AG08395 (cell line): ENCODE data around the gene LRGUK.
"Not testable (repeated sequence)": the region's sequence is repeated elsewhere in the genome, so short reads cannot be mapped to it uniquely, and the experiment has no call there.

Source experiments
- DNase-seq: peaks from one replicate; pipeline ENCODE4 v3.0.0; 2012; ENCODE audit warnings: mixed read lengths, low spot score

The LRGUK gene, protein sequence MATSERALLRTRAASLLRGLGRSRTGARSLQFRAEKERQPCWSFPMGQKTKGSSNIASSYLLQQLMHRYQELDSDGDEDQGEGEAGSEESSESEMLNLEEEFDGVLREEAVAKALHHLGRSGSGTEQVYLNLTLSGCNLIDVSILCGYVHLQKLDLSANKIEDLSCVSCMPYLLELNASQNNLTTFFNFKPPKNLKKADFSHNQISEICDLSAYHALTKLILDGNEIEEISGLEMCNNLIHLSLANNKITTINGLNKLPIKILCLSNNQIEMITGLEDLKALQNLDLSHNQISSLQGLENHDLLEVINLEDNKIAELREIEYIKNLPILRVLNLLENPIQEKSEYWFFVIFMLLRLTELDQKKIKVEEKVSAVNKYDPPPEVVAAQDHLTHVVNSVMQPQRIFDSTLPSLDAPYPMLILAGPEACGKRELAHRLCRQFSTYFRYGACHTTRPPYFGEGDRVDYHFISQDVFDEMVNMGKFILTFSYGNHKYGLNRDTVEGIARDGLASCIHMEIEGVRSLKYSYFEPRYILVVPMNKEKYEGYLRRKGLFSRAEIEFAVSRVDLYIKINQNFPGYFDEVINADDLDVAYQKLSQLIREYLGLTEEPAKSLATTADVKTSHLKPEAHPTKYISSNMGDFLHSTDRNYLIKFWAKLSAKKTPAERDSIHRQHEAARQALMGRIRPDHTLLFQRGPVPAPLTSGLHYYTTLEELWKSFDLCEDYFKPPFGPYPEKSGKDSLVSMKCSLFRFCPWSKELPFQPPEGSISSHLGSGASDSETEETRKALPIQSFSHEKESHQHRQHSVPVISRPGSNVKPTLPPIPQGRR

DNA sequence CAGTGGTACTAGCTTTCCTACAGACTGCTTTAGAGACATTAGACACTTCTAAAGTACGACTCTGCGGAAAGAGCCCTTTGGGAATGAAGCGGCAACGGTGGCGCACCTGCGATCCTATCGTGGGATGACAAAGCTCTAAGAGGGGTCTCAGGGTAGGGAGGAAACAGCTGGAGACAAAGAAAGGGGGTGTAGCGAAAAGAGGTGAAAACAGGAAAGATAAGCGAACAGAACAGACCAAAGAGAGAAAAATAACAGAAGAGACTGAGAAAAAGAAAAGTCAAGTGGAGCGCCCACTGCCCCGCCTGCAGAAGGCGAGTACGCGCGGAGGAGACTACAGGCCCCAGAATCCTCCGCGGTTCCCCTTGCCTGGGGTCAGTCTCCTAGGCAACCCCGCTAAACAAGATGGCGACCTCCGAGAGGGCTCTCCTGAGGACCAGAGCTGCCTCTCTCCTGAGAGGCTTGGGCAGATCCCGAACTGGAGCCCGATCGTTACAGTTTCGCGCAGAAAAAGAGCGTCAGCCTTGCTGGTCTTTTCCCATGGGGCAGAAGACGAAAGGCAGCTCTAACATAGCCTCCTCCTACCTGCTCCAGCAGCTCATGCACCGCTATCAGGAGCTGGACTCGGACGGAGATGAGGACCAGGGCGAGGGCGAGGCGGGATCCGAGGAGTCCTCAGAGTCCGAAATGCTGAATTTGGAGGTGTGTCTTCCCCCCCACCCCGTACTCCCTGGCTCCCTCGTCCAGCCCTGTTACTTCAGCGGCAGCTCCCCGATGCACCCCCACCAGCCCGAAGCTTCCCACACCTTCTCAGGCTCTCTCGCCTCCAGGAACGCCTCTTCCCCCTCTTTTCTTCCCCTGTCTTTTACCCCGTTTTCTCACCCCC lies at the start of gene LRGUK:
LRGUK (plus strand) TSS at position 375 of the 883 bp plus-strand sequence; CDS start at position 403, 28 bp downstream.
- peak; percentile 93 for DNase-seq

DNA sequence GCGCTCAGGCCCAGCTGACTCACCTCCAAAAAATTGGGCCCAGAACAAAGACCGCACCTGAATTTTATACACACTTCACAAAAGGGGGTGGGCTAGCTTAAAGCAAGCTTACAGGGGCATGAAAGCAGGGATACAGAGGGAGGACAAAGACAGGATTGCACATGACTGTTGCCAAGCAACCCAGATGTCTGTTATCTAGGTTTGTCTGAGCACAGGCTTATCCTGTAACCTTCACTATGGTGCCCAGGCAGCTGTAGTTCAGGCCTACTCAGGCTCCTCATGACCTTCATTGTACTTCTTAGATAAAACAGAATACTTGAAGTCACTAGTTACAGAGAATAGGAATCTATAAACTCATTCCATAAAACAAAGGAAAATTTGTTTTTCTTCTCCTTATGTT lies 49.6 kb upstream of the LRGUK start:
- not testable (repeated sequence) for DNase-seq

DNA sequence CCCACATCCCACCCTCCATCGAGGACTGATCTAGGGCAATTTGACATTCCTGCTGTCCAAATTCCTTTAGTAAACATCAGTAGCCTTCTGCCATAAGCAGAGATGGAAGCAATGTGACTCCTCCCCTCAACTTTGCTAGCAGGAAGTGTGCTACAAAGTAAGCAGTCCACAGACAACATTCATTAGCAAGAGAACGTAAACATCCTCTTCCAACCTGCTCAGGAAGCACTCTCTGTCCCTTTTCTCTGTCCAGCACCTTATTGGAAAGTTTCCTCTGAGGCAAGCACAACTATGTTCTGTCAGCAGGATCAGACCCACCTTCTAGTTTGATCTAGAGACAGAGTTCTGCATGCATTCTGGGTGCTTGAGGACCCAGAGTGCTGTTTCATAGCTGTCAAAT lies 48.1 kb upstream of the LRGUK start:
- no peak for DNase-seq

DNA sequence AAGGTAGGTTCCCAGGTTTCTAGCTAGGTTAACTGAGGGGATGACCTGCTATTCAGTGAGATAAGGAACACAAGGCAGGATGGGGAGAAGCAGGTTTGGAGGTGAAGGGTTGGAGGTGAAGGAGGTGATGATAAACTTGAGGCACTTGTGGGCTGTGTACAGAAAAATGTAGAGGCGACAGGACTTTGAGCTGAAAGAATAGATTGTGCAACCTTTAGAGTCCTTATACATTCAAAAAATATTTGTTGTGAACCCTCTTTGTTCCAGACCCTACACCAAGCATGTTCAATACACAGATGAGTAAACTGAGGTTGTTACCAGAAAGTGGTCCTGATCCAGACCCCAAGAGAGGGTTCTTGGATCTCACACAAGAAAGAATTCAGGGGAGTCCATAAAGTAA lies 45.4 kb upstream of the LRGUK start:
- DNase-seq, result no peak

DNA sequence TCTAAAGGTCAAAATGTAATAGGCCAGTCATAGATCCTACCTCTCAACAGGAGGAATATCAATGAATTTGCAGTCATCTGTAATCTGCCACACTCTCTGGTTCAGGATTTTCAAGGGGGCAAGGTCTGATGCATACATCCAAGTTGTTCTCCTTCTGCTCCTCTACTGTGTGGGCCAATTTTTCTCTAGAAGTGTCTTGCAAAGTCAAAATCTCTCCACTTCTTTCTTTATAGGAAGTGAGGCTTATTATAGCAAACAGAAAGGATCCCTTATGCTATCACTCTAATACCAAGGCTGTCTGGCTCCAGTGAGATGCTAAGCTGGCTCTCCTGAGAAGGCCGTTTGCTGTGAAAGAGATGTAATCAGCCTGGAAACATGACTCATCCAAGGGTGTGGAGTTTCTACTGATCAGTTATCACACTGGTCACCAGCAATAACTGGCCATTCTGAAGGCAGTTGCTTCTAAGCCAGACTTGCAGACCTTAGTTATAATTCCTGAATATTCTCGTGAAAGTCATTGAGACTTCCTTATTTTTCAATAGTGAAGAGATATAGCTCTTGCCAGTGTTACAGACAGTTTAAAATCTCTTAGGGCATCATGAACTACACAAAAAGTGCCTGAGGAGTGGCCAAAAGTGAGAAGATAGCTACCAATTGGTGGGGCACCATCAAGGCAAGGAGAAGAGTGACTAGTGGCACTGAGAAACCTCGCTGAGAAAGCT lies 43.2 kb upstream of the LRGUK start:
- peak; percentile 61 for DNase-seq

DNA sequence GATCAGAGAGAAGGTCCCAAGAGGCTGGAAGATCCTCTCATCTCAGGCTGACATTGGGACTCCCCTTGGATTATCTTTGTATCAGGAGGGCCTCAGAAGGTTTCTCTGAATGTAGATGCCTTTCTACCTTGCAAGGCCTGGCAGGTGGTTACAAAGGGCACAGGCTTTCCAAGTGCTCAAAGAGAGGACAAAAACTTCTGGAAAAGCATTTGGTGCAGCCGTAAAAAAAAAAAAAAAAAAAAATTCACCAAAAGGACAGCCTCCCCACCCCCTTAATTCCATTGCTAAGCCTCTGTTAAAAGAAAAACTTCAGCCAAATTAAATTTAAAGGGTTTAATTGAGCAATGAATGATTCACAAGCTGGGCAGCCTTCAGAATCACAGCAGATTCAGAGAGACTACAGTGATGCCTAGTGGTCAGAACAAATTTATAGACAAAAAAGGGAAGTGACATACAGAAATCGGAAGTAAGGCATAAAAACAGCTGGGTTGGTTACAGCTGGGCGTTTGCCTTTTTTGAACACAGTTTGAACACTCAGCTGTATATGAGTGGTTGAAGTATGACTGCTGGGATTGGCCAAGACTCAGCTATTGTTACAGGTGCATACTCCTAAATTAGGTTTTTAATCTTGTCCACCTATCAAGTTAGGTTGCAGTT lies 42.5 kb upstream of the LRGUK start:
- no peak for DNase-seq

DNA sequence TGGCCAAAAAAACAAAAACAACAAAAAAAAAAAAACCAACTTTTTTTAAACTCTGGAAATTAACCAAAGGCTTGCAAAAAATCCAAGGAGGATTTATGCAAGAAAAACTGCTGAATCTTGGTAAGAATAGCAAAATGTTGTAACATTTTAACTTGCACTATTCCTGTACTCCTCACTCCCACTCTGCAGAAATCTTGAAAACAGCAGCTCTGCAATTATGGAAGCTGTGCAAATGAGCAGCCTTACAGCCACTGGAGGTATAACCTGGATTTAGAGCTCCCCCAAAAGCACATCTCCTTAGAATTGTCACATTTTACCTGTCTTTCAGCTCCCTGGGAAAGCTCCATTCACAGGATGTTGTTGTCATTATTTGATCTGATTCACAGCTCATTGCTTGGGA lies 41.8 kb upstream of the LRGUK start:
- no peak for DNase-seq

DNA sequence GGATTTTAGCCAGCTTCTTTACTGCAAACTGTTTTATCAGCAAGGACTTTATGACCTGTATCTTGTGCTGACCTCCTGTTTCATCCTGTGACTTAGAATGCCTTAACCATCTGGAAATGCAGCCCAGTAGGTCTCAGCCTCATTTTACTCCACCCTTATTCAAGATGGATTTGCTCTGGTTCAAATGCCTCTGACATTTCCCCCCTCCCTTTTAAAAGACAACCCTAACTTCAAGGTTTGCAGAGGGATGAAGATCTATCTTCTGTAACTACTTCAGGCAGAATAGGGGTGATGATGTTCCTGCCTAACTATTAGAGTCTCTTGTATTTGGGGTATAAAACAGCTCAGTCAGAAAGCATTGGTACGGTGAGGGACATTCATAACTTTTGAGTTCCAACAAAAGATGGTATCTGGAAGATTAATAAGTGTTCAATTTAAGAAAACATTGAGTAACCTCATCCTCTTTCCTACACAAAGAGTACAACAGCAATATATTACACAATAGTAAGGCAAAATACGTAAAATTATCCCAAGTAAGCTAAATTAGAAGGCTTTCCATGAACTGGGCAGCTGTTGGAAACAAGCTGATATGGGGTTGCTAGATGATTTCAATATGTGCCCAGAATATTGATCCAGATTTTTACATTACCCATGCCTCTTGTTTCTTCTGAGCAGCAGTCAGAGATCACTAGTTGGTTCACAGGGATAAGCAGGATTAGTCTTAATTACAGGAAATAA lies 40.0 kb upstream of the LRGUK start:
- no peak for DNase-seq

DNA sequence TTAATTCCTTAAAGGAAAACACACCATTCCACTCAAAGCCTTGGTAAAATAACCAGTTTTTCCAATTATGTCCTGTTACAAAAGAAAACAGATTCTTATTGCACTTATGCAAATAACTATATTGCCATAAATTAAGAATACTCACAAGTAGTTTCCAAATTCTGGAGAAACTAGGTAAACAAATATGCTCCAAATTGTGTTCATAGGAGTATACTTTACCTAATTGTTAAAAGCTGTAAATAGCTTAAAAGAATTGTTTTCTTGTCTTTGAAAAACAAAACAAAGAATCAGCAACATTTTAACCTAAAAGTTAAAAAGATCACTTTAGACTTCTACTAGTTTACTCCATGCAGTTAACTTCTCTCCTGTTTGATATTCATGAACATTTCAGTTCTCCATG lies 38.9 kb upstream of the LRGUK start:
- no peak for DNase-seq

DNA sequence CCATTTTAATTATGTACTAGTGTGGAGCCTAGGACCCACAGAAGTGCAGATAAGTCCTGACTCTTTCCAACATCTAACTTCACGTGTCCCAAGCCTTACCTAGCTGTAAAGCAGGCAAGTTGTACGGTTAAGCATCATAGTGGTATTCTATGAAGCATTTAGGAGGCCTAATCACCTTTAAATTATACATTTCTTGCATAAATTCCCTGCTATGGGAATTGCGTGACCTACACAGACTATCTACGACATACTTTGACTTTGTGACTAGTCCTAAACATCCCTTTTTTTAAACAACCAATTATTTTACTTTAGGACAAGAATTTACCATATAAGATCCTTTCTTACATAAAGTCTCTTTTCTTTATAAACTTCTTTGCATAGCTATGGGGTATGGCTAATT lies 37.7 kb upstream of the LRGUK start:
- no peak for DNase-seq

DNA sequence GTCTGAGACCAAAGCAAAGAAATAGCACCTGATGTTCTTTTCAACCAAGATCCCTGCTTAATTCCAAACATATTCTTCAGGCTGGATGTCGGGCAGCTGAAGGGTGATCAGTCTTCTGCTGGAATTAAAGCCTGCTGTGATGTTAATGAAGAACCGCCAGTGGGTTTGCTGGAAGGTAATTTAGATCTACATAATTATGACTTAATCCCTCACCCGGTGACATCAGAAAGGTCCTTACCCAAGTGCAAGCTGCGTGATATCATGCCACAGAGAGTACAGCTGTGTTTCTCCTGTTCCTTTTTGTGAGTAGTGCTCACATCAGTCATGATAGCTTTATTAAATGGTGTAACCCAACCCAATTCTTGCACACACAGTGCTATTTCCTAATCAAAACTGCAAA lies 29.1 kb upstream of the LRGUK start:
- DNase-seq, result no peak

DNA sequence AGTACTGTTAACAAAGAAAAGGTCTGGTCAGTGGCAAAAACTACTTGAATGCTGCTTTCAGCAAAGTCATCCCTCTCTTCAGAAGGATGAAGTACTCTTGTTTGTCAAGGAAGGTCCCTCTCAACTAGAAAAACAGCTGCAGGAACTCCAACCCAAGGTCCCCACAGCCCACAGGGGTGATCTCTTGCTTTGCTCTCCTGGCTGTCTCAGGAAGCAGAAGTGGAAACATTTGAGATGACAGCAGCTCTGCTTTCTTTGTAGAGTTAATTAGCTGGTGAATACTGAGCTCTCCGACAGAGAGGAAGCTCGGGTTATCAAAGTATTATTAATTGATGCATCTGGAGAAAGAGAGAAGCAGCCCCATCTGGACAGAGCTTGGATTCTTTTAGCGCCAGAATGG lies 25.4 kb upstream of the LRGUK start:
- no peak for DNase-seq

DNA sequence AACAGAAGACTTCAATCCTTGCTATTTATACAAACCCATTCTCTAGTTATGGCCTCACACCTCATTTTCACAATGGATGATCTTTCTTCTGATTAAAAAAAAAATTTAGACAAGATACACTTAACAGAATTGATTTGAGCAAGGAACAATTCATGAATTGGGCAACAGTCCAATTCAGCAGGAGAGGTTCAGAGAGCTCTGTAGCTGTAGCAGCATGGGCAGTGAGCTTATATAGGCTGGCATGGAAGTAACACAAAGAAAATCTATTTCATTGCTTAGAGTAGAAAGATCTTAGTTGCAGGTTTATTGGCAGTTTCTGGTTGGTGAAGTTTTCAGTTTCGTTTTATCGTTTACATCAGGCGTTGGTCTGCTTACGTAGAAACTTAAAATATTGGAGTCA lies 23.0 kb upstream of the LRGUK start:
- no peak for DNase-seq

DNA sequence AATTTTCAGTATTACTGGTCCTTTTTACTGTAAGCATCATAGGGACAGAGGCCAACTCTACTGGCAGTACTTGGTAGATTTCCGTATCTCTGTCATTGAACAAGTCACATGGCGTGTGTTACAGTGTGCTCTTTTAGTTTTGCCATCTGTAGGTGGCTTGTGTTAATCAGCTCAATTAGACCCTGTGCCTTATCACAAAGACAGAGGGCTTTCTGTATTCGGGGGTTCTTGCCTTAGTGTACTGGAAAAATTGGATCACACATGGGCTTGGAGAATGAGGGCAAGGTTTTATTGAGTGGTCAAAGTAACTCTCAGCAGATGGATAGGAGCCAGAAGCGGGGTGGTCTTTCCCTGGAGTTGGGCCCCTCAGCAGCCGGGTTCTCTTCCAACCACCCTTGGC lies 21.3 kb upstream of the LRGUK start:
- DNase-seq, result no peak

DNA sequence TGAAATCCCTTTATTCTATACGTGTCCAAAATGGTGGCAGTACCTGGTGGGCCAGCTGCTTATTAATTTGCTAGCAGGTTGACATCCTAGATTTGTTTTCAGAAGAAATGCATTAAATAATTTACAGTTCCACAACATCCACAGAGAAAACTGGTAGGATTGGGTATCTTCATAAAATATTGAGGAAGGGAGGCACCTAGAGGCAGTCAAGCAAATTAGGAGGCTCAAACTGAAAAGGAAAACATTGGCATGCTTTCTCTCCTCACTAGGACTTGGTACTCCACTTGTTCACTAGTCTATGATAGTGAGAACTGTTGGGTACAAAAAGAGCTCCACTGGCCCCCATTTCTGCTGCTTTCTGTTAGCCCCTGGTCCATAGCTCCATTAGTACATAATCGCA lies 18.3 kb upstream of the LRGUK start:
- no peak for DNase-seq

DNA sequence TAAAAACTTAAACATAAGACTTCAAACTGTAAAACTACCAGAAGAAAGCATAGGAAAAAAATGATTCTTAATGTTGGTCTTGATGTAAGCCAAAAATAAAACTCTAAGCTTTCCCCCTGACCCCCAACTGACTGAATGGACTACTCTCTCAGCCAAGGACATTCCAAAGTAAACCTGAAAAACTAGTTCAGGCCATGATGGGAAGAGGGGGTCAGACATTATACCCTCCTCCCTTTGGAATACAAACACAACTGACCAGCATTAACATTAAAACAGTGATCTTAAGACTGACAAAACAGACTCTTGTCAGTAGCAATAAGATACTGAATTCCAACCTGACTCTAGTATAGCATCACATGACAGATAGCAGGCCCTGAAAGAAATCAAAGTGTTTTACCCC lies 13.5 kb upstream of the LRGUK start:
- DNase-seq, result no peak

DNA sequence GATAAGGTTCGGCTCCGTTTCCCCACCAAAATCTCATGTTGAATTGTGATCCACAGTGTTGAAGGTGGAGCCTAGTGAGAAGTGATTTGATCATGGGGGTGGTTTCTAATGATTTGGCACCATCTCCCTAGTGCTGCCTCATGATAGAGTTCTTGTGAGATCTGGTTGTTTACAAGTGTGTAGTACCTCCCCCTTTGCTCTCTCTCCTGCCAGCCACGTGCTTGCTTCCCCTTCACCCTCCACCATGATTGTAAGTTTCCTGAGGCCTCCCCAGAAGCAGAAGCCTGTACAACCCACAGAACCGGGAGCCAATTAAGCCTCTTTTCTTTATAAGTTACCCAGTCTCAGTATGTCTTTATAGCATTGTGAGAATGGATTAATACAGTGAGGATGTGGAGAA lies 12.1 kb upstream of the LRGUK start:
- DNase-seq, result no peak

DNA sequence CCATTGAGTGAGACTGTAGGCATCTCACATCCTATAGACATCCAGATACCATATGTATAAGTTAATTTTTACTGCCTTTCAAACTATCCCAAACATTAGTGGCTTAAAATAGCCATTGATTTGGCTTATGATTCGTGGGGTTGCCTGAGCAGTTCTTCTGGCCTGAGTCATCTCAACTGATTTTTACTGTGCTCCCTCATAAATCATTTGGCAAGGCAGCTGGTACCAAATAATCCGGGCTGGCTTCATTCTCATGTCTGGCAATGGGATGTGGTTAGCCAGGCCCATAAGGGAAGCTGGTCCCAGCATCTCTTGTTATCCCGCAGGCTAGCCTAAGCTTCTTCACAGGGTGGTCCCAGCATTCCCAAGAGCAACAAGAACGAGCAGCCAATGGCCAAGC lies 6.7 kb upstream of the LRGUK start:
- peak; percentile 11 for DNase-seq

DNA sequence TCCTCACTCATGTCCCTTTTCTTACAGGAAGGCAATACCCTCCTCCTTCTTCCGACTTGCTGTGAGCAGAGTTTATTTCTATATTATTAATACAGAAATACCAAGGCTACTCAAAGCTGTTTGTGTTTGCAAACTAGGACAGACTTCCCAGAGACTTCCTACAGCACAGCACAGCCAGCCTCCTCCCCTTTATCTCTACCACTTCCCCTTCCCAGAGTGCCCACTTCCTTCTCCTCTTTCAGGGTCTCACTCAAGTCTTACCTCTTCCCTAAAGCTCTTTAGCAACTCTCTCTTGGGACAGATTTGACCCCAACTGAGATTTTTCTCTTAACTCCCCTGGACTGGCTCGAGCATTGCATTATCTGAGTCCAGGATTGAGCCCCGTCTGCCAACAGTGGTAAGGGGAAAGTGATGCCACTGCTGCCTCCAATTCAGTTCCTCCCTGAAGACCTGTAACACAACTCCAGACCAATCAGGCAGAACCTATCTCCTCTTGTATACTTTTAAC lies 5.5 kb upstream of the LRGUK start:
- no peak for DNase-seq

DNA sequence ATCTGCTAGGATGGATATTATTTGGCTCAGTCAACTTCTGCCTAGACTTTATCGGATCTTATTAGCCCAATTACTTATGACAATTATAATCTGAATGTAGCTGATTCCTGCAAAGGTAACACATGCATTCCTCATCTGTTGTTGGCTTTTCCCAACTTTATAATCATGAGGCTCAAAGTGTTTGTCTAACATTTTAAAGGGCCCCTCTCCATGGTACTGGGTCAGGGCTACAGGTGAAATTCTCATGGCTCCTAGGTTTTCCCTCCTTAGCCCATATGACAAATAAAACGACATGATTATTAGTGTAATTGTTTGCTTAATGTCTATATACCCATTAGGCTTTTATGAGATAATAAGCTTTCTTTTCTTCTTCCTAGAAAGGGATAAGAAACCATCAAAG lies 4.2 kb upstream of the LRGUK start:
- DNase-seq, result no peak
